Gastrocnemius medialis (tissue), 4 donors: ENCODE data around the gene G0S2. TPM values are rescaled to one million over a fixed set of nuclear protein-coding genes. Genes with fewer than 3 reads are reported as not detected.

ENCODE experiments used
- ATAC-seq, 2 donors: fragments of 150-250 bp; one replicate each; pipeline ENCODE4 v1.9.1; 2016
- DNase-seq, 2 donors: peaks; one replicate each; pipeline ENCODE4 v3.0.0-alpha.2; 2019
- H3K27ac ChIP-seq, 4 donors: fragments of 200-600 bp; sonication (generic); 1 replicate in 1 of 4; 2 replicates in 3 of 4; pipeline ENCODE4 v1.5.1; 2016 to 2018; ENCODE audit warnings: mild to moderate bottlenecking in 2 of 4, moderate library complexity in 1 of 4
- H3K27me3 ChIP-seq, 3 donors: fragments of 200-600 bp; sonication (generic) in 2 of 3; 1 replicate in 1 of 3; 2 replicates in 2 of 3; pipeline versions ENCODE4 v1.5.1 to v1.6.0; 2016 to 2019; ENCODE audit warnings: mild to moderate bottlenecking in 1 of 3, moderate library complexity in 1 of 3
- H3K36me3 ChIP-seq, 2 donors: fragments of 200-600 bp; sonication (generic) in 1 of 2; one replicate each; pipeline ENCODE4 v1.5.1; 2017 to 2018
- H3K4me1 ChIP-seq, 2 donors: fragments of 200-600 bp; sonication (generic) in 1 of 2; one replicate each; pipeline ENCODE4 v1.5.1; 2016 to 2017; ENCODE audit warnings: mild to moderate bottlenecking in 2 of 2
- H3K4me3 ChIP-seq, 4 donors: fragments of 200-600 bp; sonication (generic) in 3 of 4; 1 replicate in 1 of 4; 2 replicates in 3 of 4; pipeline ENCODE4 v1.5.1; 2016 to 2019; ENCODE audit warnings: mild to moderate bottlenecking in 2 of 4
- H3K9me3 ChIP-seq, 3 donors: fragments of 200-600 bp; sonication (generic) in 2 of 3; 1 replicate in 1 of 3; 2 replicates in 2 of 3; pipeline ENCODE4 v1.5.1; 2016 to 2019
- POLR2A ChIP-seq, 2 donors: fragments of 450-650 bp; IDR thresholded peaks; one replicate each; pipeline ENCODE4 v1.6.1; 2017; ENCODE audit warnings: antibody characterized with exemption in 2 of 2, mild to moderate bottlenecking in 2 of 2, moderate library complexity in 2 of 2
- in situ Hi-C, 4 donors: fragments of 200-750 bp; cut with MboI; loops; one replicate each; pipeline versions ENCODE4 v1.15.0 to v1.8.0; 2017; ENCODE audit warnings: low sequenced_read_pairs in 4 of 4
- intact Hi-C: fragments of 100-400 bp; cut with DNase I; formaldehyde crosslinking; loops from one replicate; pipeline ENCODE4 v1.15.1; 2023; ENCODE audit warnings: low total_unique reads
- total RNA-seq, 4 donors: library from RNA; depleted of rRNA; stranded (reverse); fragments of >200 nt; gene quantifications; one replicate each; pipeline versions ENCODE4 v1.1.0 to v1.2.3, GENCODE V29; 2016
- TF ChIP-seq, protein P1 (sequence below), 5 experiments: fragments of 450-650 bp in 3 of 5; fragments of 200-600 bp in 2 of 5; sonication (generic) in 2 of 5; IDR thresholded peaks in 4 of 5; conservative IDR thresholded peaks in 1 of 5; 1 replicate in 4 of 5; 2 replicates in 1 of 5; pipeline ENCODE4 v1.5.1; 2016 to 2019; ENCODE audit warnings: antibody characterized with exemption in 5 of 5, mild to moderate bottlenecking in 3 of 5, moderate library complexity in 3 of 5

The G0S2 gene, protein sequence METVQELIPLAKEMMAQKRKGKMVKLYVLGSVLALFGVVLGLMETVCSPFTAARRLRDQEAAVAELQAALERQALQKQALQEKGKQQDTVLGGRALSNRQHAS
- 1,000 to 10,000 TPM in 1 of 4 donors, 100 to 1,000 TPM in 1, 10 to 100 TPM in 2; 29.1 to 1,155 (median 83.4) TPM for total RNA-seq

- H3K36me3 ChIP-seq: no peaks in the 10 kb centered on the region
- ATAC-seq (peak; percentile 49 to 67), DNase-seq (peak; percentile 77 to 96)
- intact Hi-C loops (loop anchor here (2.0 kb wide), 1 partner anchor 48 kb away; no protein-coding TSS in a partner anchor), in situ Hi-C loops (no loop called here)
- TF ChIP-seq POLR2A (IDR thresholded peaks at IDR 0.05): peak; percentile 81 to 95
- TF ChIP-seq, protein P1, sequence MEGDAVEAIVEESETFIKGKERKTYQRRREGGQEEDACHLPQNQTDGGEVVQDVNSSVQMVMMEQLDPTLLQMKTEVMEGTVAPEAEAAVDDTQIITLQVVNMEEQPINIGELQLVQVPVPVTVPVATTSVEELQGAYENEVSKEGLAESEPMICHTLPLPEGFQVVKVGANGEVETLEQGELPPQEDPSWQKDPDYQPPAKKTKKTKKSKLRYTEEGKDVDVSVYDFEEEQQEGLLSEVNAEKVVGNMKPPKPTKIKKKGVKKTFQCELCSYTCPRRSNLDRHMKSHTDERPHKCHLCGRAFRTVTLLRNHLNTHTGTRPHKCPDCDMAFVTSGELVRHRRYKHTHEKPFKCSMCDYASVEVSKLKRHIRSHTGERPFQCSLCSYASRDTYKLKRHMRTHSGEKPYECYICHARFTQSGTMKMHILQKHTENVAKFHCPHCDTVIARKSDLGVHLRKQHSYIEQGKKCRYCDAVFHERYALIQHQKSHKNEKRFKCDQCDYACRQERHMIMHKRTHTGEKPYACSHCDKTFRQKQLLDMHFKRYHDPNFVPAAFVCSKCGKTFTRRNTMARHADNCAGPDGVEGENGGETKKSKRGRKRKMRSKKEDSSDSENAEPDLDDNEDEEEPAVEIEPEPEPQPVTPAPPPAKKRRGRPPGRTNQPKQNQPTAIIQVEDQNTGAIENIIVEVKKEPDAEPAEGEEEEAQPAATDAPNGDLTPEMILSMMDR (IDR thresholded peaks at IDR 0.05 in 4 of 5, conservative IDR thresholded peaks at IDR 0.05 in 1 of 5): no peak
- H3K27me3 ChIP-seq: no peaks in the 10 kb centered on the region
- H3K4me1 ChIP-seq: peaks cover 58 to 59% of the 10 kb centered on the region in 2 donors
- H3K27ac ChIP-seq: peak within 1 kb of the TSS; percentile 95 to 96 (median 95)
- no peaks in the 10 kb centered on the region for H3K9me3 ChIP-seq
- peak within 1 kb of the TSS; percentile 69 to 78 (median 73) for H3K4me3 ChIP-seq
Measured at GRCh38 chr1:209674957-209675564, at the start of gene G0S2. Gene G0S2, plus strand, starts transcription at chr1:209675412. Its CDS starts 273 bp downstream, at chr1:209675685.

GRCh38 chr1:209625791-209626285 is 49.4 kb upstream of the G0S2 start:
- TF ChIP-seq, protein P1 (IDR thresholded peaks at IDR 0.05 in 4 of 5, conservative IDR thresholded peaks at IDR 0.05 in 1 of 5): no peak
- TF ChIP-seq POLR2A (IDR thresholded peaks at IDR 0.05): no peak
- intact Hi-C loops: loop anchor here (2.0 kb wide), 1 partner anchor 49 kb away; the partner anchor contains the start of gene G0S2
- Histone ChIP-seq H3K4me3 (peak overlapping the region in 3 of 4 donors; percentile 2 to 26 (median 23)), H3K36me3 (no peaks in the 10 kb centered on the region), H3K27ac (peak overlapping the region; percentile 83 to 94 (median 93)), H3K9me3 (no peaks in the 10 kb centered on the region), H3K4me1 (peaks cover 62 to 63% of the 10 kb centered on the region in 2 donors), H3K27me3 (no peaks in the 10 kb centered on the region)
- peak; percentile 57 to 60 for ATAC-seq
- DNase-seq: peak; percentile 55 to 78
- in situ Hi-C loops: loop anchor here in 1 of 4 donors (10.0 kb wide), 1 partner anchor 61 kb away; no protein-coding TSS in a partner anchor

DNA sequence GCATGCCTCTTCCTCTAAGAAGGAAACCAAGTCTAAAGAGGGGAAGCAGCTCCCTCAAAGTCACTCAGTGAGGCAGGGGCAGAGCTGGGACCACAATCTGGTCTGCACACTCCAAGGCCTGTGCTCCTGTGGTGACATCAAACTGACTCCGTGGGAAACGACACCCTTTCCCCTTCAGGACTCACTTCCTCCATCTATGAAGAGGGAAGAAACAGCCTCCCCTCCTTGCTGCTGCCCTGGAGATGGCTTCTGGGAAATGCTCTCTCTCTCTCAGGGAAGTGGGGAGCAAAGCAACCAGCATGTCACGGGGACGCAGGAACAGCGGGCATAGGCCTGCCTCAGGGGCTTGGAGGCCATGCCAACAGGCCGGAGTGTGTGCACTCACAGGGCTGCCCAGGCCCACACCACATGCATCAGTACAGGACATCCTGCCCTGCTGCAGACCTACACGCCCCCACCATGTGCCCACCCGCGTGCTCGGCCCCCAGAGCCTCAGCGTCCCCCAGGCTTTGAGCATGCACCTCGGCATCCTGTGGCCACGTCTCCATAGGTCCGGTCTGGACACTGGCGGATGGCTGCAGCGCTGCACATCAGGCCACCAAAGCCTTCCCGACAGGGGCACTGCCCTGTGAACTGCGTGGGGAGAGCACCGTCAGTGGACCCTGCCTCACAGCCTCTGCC is 48.7 kb upstream of the G0S2 start:
- Histone ChIP-seq H3K36me3 (no peaks in the 10 kb centered on the region), H3K9me3 (no peaks in the 10 kb centered on the region), H3K27me3 (no peaks in the 10 kb centered on the region), H3K4me1 (peaks cover 63% of the 10 kb centered on the region in 2 donors), H3K4me3 (peak overlapping the region in 1 of 4 donors; percentile 23), H3K27ac (peak overlapping the region; percentile 83 to 94 (median 93))
- in situ Hi-C loops (loop anchor here in 1 of 4 donors (10.0 kb wide), 1 partner anchor 62 kb away; no protein-coding TSS in a partner anchor), intact Hi-C loops (loop anchor here (1.0 to 2.0 kb wide), 4 partner anchors 24 to 67 kb away; partner anchors contain the start of gene G0S2)
- ATAC-seq (peak in 1 of 2 donors; percentile 0), DNase-seq (no peak)
- TF ChIP-seq, protein P1 (IDR thresholded peaks at IDR 0.05 in 4 of 5, conservative IDR thresholded peaks at IDR 0.05 in 1 of 5): no peak
- no peak for TF ChIP-seq POLR2A (IDR thresholded peaks at IDR 0.05)

GRCh38 chr1:209627027-209627731 is 48.0 kb upstream of the G0S2 start:
- H3K4me1 ChIP-seq: peaks cover 62 to 63% of the 10 kb centered on the region in 2 donors
- peak overlapping the region; percentile 83 to 94 (median 93) for H3K27ac ChIP-seq
- no peaks in the 10 kb centered on the region for H3K9me3 ChIP-seq
- in situ Hi-C loops (loop anchor here in 1 of 4 donors (10.0 kb wide), 1 partner anchor 62 kb away; no protein-coding TSS in a partner anchor), intact Hi-C loops (loop anchor here (1.0 to 2.0 kb wide), 4 partner anchors 25 to 66 kb away; partner anchors contain the start of gene G0S2)
- ATAC-seq (peak; percentile 6 to 13), DNase-seq (no peak)
- TF ChIP-seq, protein P1 (IDR thresholded peaks at IDR 0.05 in 4 of 5, conservative IDR thresholded peaks at IDR 0.05 in 1 of 5): no peak
- TF ChIP-seq POLR2A (IDR thresholded peaks at IDR 0.05): no peak
- H3K27me3 ChIP-seq: no peaks in the 10 kb centered on the region
- H3K36me3 ChIP-seq: no peaks in the 10 kb centered on the region
- H3K4me3 ChIP-seq: peak overlapping the region; percentile 22 to 44 (median 42)
